Endothelial cell of umbilical vein (primary cell): Measurements from ENCODE around the gene TSEN15.

ENCODE experiments used
- EZH2 ChIP-seq: IDR thresholded peaks from 2 replicates; pipeline ENCODE4 v1.6.1; 2012; ENCODE audit warnings: borderline replicate concordance, low read depth, mild to moderate bottlenecking, moderate library complexity, low read length, inconsistent platforms; ENCODE audit not compliant: severe bottlenecking
- FOS ChIP-seq: IDR thresholded peaks from 2 replicates; pipeline ENCODE4 v1.6.1; 2011; ENCODE audit warnings: mild to moderate bottlenecking, low read length, moderate library complexity, borderline replicate concordance; ENCODE audit not compliant: insufficient read depth
- JUN ChIP-seq: IDR thresholded peaks from 2 replicates; pipeline ENCODE4 v1.6.1; 2011; ENCODE audit warnings: borderline replicate concordance, low read depth; ENCODE audit not compliant: insufficient read length, insufficient read depth
- POLR2A ChIP-seq: IDR thresholded peaks from 2 replicates; pipeline ENCODE4 v1.6.1; 2012; ENCODE audit warnings: low read depth, mild to moderate bottlenecking, control low read depth, low read length
- TF ChIP-seq, protein P1 (sequence below), 2 donors: IDR thresholded peaks; 1 replicate in 1 of 2; 2 replicates in 1 of 2; pipeline ENCODE4 v1.5.1; 2011; ENCODE audit warnings: low read length in 2 of 2, mild to moderate bottlenecking in 2 of 2, moderate library complexity in 2 of 2, control low read depth in 1 of 2, inconsistent platforms in 1 of 2, low read depth in 1 of 2; ENCODE audit not compliant: insufficient read depth in 1 of 2; ENCODE audit errors: extremely low read depth in 1 of 2
- TF ChIP-seq, protein P2 (sequence below): IDR thresholded peaks from 2 replicates; pipeline ENCODE4 v1.6.1; 2011; ENCODE audit not compliant: insufficient read depth, insufficient read length

DNA sequence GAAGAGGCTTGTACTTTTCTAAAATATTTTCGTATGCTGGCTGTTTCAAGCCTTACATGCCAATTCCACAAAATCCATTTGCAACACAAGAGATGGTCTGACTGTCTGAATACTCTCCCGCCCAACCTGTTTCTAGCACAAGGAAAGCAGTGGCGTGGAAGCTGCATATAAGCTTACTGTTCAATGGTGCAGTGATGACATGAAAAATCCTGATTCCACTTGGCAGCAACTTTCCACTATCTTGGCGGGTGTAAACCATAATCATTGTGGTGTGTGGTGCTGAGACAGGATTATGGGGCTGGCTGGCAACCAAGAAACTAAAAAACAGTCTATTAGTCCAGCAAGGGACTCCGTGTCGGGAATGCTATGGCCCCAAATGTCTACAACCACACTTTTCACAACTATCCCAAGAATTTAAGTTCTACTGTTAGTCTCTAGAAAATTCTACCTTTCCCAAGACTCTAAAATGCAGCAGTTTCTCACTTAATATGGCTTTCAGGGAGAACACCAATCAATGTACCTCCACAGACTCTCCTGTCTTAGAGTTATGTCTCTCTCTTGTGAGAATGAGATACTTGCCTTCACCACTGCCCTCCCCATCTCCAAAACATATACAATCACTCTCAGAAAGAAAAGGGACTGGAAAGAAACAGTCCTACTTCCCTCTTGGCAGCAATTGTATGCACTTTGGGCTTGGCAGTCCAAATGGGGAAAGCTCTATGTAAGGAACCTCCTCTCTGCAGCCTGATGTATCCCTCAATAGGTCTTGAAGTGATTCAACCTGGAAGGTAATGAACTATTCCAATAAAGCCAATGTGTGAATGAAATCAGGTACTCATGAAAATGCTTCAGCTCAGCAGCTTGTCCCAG is 23.5 kb upstream of the TSEN15 start:
- TF ChIP-seq, protein P1, sequence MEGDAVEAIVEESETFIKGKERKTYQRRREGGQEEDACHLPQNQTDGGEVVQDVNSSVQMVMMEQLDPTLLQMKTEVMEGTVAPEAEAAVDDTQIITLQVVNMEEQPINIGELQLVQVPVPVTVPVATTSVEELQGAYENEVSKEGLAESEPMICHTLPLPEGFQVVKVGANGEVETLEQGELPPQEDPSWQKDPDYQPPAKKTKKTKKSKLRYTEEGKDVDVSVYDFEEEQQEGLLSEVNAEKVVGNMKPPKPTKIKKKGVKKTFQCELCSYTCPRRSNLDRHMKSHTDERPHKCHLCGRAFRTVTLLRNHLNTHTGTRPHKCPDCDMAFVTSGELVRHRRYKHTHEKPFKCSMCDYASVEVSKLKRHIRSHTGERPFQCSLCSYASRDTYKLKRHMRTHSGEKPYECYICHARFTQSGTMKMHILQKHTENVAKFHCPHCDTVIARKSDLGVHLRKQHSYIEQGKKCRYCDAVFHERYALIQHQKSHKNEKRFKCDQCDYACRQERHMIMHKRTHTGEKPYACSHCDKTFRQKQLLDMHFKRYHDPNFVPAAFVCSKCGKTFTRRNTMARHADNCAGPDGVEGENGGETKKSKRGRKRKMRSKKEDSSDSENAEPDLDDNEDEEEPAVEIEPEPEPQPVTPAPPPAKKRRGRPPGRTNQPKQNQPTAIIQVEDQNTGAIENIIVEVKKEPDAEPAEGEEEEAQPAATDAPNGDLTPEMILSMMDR (IDR thresholded peaks at IDR 0.05; ENCODE audit: extremely low read depth in 1 of 2, insufficient read depth in 1 of 2, low read depth in 1 of 2, low read length in 2 of 2), result no peak
- TF ChIP-seq POLR2A (no peak), EZH2 (no peak), JUN (no peak), FOS (no peak)
- TF ChIP-seq, protein P2, sequence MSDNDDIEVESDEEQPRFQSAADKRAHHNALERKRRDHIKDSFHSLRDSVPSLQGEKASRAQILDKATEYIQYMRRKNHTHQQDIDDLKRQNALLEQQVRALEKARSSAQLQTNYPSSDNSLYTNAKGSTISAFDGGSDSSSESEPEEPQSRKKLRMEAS, result no peak
